GM23338 (cell line): Measurements from ENCODE around the gene CRYL1. TPM values are rescaled to one million over a fixed set of nuclear protein-coding genes. Genes with fewer than 3 reads are reported as not detected.

Source experiments
- ATAC-seq: fragments of 200-7000 bp; cut with Tn5 transposase; 3 replicates; pipeline ENCODE4 v1.9.1; 2020
- DNase-seq: peaks from one replicate; pipeline ENCODE4 v3.0.0-alpha.2; 2015; ENCODE audit warnings: low spot score
- H2AFZ ChIP-seq: fragments of 200-600 bp; sonication (generic); 2 replicates; pipeline ENCODE4 v1.8.0; 2016; ENCODE audit warnings: antibody characterized with exemption, mild to moderate bottlenecking, moderate library complexity
- H3F3A ChIP-seq: fragments of 200-600 bp; sonication (generic); replicated peaks from 2 replicates; pipeline ENCODE4 v1.8.0; 2017; ENCODE audit warnings: antibody characterized with exemption, mixed run types, low read depth
- H3K27ac ChIP-seq: fragments of 200-600 bp; sonication (generic); 2 replicates; pipeline ENCODE4 v1.6.1; 2016; ENCODE audit warnings: low read depth
- H3K27me3 ChIP-seq: fragments of 200-600 bp; sonication (generic); 2 replicates; pipeline ENCODE4 v1.8.0; 2016; ENCODE audit warnings: mild to moderate bottlenecking, mixed run types, moderate library complexity; ENCODE audit not compliant: insufficient read depth
- H3K36me3 ChIP-seq: fragments of 200-600 bp; sonication (generic); 2 replicates; pipeline ENCODE4 v1.8.0; 2016; ENCODE audit warnings: mild to moderate bottlenecking; ENCODE audit not compliant: insufficient read depth
- H3K4me1 ChIP-seq: fragments of 200-600 bp; sonication (generic); 2 replicates; pipeline ENCODE4 v1.8.0; 2016; ENCODE audit warnings: mild to moderate bottlenecking, moderate library complexity; ENCODE audit not compliant: insufficient read depth
- H3K4me2 ChIP-seq: fragments of 200-600 bp; sonication (generic); 2 replicates; pipeline ENCODE4 v1.7.1; 2017; ENCODE audit warnings: mixed run types
- H3K4me3 ChIP-seq: fragments of 200-600 bp; sonication (generic); 2 replicates; pipeline ENCODE4 v1.6.1; 2016; ENCODE audit warnings: mixed run types
- H3K79me2 ChIP-seq: fragments of 200-600 bp; sonication (generic); replicated peaks from 2 replicates; pipeline ENCODE4 v1.8.0; 2017; ENCODE audit warnings: mild to moderate bottlenecking; ENCODE audit not compliant: insufficient read depth
- H3K9me2 ChIP-seq: fragments of 200-600 bp; sonication (generic); 2 replicates; pipeline ENCODE4 v1.8.0; 2017; ENCODE audit not compliant: insufficient read depth
- H4K20me1 ChIP-seq: fragments of 200-600 bp; sonication (generic); replicated peaks from 2 replicates; pipeline ENCODE4 v1.8.0; 2017; ENCODE audit warnings: mild to moderate bottlenecking; ENCODE audit not compliant: insufficient read depth
- H3K27ac Mint-ChIP-seq: 2 replicates; pipeline ENCODE4 v1.8.0; 2020; ENCODE audit warnings: inconsistent platforms, mild to moderate bottlenecking, moderate library complexity, mixed read lengths
- H3K27me3 Mint-ChIP-seq: 3 replicates; pipeline ENCODE4 v1.8.0; 2022; ENCODE audit warnings: low read depth, mild to moderate bottlenecking, moderate library complexity, mixed read lengths, inconsistent platforms; ENCODE audit not compliant: insufficient read depth, poor library complexity
- H3K36me3 Mint-ChIP-seq: 3 replicates; pipeline ENCODE4 v1.8.0; 2021; ENCODE audit warnings: low read depth, mild to moderate bottlenecking, inconsistent platforms, moderate library complexity, mixed read lengths
- H3K4me1 Mint-ChIP-seq: 3 replicates; pipeline ENCODE4 v1.8.0; 2020; ENCODE audit warnings: mild to moderate bottlenecking, inconsistent platforms, mixed read lengths
- H3K4me3 Mint-ChIP-seq: 3 replicates; pipeline ENCODE4 v1.8.0; 2021; ENCODE audit warnings: moderate library complexity, mild to moderate bottlenecking, inconsistent platforms, mixed read lengths
- H3K9me3 Mint-ChIP-seq: 3 replicates; pipeline ENCODE4 v1.8.0; 2020; ENCODE audit warnings: moderate library complexity, mild to moderate bottlenecking, inconsistent platforms, mixed read lengths
- CREB1 ChIP-seq: fragments of 250-450 bp; sonication (Bioruptor Pico); IDR thresholded peaks from 2 replicates; pipeline ENCODE4 v1.5.0; 2020; ENCODE audit warnings: low read depth, mild to moderate bottlenecking, moderate library complexity
- CTCF ChIP-seq, 2 experiments: fragments of 200-600 bp in 1 of 2; sonication (generic) in 1 of 2; conservative IDR thresholded peaks; 2 replicates each; pipeline versions ENCODE4 v1.5.1 to v1.6.1; 2016 to 2017; ENCODE audit warnings: antibody characterized with exemption in 2 of 2, low read depth in 2 of 2, mild to moderate bottlenecking in 2 of 2, moderate library complexity in 1 of 2
- EZH2 ChIP-seq: fragments of 200-600 bp; sonication (generic); IDR thresholded peaks from one replicate; pipeline ENCODE4 v1.8.0; 2017; ENCODE audit warnings: antibody characterized with exemption, mild to moderate bottlenecking, low read depth; ENCODE audit not compliant: unreplicated experiment
- EZH2phosphoT487 ChIP-seq: fragments of 200-600 bp; sonication (generic); IDR thresholded peaks from one replicate; pipeline ENCODE4 v1.8.1; 2018; ENCODE audit warnings: antibody characterized with exemption; ENCODE audit not compliant: unreplicated experiment
- JUNB ChIP-seq: IDR thresholded peaks from one replicate; pipeline ENCODE4 v1.6.1; 2016; ENCODE audit warnings: antibody characterized with exemption; ENCODE audit not compliant: unreplicated experiment
- NANOG ChIP-seq: IDR thresholded peaks from 2 replicates; pipeline ENCODE4 v1.6.1; 2016; ENCODE audit warnings: antibody characterized with exemption, borderline replicate concordance
- POLR2AphosphoS5 ChIP-seq: IDR thresholded peaks from 2 replicates; pipeline ENCODE4 v1.6.1; 2016; ENCODE audit warnings: antibody characterized with exemption, low read depth
- REST ChIP-seq: IDR thresholded peaks from one replicate; pipeline ENCODE4 v1.6.1; 2018; ENCODE audit warnings: antibody characterized with exemption; ENCODE audit not compliant: unreplicated experiment
- STAT1 ChIP-seq: IDR thresholded peaks from one replicate; pipeline ENCODE4 v1.6.1; 2016; ENCODE audit warnings: antibody characterized with exemption; ENCODE audit not compliant: unreplicated experiment
- ZNF331 ChIP-seq: fragments of 250-450 bp; sonication (Bioruptor Pico); IDR thresholded peaks from 2 replicates; pipeline ENCODE4 v1.5.0; 2020; ENCODE audit warnings: low read depth, mild to moderate bottlenecking, moderate library complexity
- polyA plus RNA-seq: library from polyadenylated mRNA; unstranded; fragments of >200 nt; fragmentation: Nextera tagmentation; extraction: Ambion mirVana; gene quantifications from 2 replicates; pipeline ENCODE4 v1.2.1, GENCODE V29; 2016
- total RNA-seq: library from RNA; depleted of rRNA; stranded (reverse); fragments of >200 nt; shearing (Covaris generic); gene quantifications from 2 replicates; pipeline ENCODE4 v1.2.3, GENCODE V29; 2014
- TF ChIP-seq, protein P1 (sequence below): IDR thresholded peaks from 2 replicates; pipeline ENCODE4 v1.6.1; 2016; ENCODE audit warnings: antibody characterized with exemption

Gene CRYL1
- total and polyA plus RNA-seq, 2 experiments from 2014 or later, result 2.2 to 2.6 TPM

DNA sequence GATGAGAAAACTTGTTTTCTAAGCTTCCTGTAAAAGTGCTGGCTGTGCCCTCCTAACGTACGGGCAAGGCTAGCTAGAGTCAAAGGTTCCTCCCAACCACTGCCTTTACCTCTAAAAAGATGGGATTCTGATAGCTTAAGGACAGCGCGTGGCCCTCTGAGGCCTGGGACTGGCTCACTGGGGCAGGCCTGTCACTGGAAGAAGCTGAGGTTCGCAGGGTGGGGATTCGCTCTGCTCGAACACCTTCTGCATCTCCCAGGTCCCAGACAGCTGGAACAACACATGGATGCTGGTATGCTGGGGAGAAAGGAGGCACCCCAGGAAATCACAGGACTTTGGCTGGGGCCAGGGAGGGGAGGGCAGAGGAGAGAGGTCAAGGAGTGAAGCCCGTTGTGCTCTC is 53.1 kb downstream of the CRYL1 start (continued):
- TF ChIP-seq CTCF (conservative IDR thresholded peaks at IDR 0.05; ENCODE audit: low read depth in 2 of 2) (no peak), EZH2 (no peak), STAT1 (no peak), REST (no peak)
- TF ChIP-seq, protein P1, sequence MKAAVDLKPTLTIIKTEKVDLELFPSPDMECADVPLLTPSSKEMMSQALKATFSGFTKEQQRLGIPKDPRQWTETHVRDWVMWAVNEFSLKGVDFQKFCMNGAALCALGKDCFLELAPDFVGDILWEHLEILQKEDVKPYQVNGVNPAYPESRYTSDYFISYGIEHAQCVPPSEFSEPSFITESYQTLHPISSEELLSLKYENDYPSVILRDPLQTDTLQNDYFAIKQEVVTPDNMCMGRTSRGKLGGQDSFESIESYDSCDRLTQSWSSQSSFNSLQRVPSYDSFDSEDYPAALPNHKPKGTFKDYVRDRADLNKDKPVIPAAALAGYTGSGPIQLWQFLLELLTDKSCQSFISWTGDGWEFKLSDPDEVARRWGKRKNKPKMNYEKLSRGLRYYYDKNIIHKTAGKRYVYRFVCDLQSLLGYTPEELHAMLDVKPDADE, result no peak

GRCh38 chr13:20470136-20470535 is 55.5 kb downstream of the CRYL1 start:
- Histone ChIP-seq H2AFZ (no peak overlapping the region), H3K4me3 (no peak overlapping the region), H3K9me2 (no peaks in the 10 kb centered on the region), H3K36me3 (no peaks in the 10 kb centered on the region), H3K27me3 (no peaks in the 10 kb centered on the region), H4K20me1 (no peaks in the 10 kb centered on the region), H3K4me2 (no peak overlapping the region), H3K27ac (no peak overlapping the region), H3K79me2 (no peaks in the 10 kb centered on the region), H3F3A (no peaks in the 10 kb centered on the region), H3K4me1 (no peaks in the 10 kb centered on the region)
- H3K36me3 Mint-ChIP-seq, result no peaks in the 10 kb centered on the region
- no peaks in the 10 kb centered on the region for H3K9me3 Mint-ChIP-seq
- no peak for ATAC-seq
- peaks cover 9% of the 10 kb centered on the region for H3K4me1 Mint-ChIP-seq
- H3K4me3 Mint-ChIP-seq, result no peak overlapping the region
- DNase-seq, result no peak
- peaks cover 7% of the 10 kb centered on the region for H3K27me3 Mint-ChIP-seq
- no peak overlapping the region for H3K27ac Mint-ChIP-seq
- TF ChIP-seq POLR2AphosphoS5 (no peak), EZH2phosphoT487 (no peak), NANOG (no peak), JUNB (no peak), CTCF (conservative IDR thresholded peaks at IDR 0.05; ENCODE audit: low read depth in 2 of 2) (no peak), ZNF331 (CRISPR knock-in tag) (no peak), EZH2 (no peak), CREB1 (no peak), REST (no peak)
